GM19035 (cell line): ENCODE measurements around the gene SNCG.
"Not testable (repeated sequence)": the region's sequence is repeated elsewhere in the genome, so short reads cannot be mapped to it uniquely, and the experiment has no call there.

Source experiments
- ATAC-seq: cut with Tn5 transposase; IDR thresholded peaks from one replicate; pipeline ENCODE4 v1.9.1; 2021; ENCODE audit not compliant: unreplicated experiment

Gene SNCG

GRCh38 chr10:86974484-86974883 is 16.1 kb downstream of the SNCG start:
- ATAC-seq: no peak

GRCh38 chr10:86976362-86977056 is 18.1 kb downstream of the SNCG start:
- ATAC-seq: no peak

DNA sequence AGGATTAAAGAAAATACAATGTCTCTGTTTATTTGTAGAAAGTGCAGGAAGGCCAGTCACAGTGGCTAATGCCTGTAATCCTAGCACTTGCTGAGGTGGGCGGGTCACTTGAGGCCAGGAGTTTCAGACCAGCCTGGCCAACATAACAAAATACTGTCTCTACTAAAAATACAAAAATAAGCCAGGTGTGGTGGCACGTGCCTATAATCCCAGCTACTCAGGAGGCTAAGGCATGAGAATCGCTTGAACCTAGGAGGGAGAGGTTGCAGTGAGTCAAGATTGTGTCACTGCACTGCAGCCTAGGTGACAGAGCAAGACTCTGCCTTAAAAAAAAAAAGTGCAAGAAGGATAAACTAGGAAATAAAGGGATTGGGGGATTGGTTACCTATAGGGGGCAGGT is 20.1 kb downstream of the SNCG start:
- not testable (repeated sequence) for ATAC-seq

GRCh38 chr10:86979296-86979818 is 21.0 kb downstream of the SNCG start:
- ATAC-seq: no peak

- no peak for ATAC-seq
Observed at GRCh38 chr10:86979977-86980448, 21.6 kb downstream of the SNCG start.

DNA sequence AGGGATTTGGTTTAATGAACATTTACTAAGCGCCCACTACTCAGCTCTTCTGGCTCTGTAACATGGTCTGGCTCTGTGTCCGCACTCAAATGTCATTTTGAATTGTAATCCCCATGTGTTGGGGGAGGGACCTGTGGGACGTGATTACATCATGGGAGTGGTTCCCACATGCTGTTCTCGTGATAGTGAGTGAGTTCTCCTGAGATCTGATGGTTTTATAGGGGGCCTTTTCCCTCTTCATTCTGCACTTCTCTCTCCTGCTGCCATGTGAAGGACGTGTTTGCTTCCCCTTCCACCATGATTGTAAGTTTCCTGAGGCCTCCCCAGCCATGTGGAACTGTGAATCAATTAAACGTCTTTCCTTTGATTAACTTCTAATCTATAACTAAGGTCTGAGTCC is 22.6 kb downstream of the SNCG start:
- not testable (repeated sequence) for ATAC-seq

GRCh38 chr10:86981716-86982115 is 23.3 kb downstream of the SNCG start:
- ATAC-seq: no peak

DNA sequence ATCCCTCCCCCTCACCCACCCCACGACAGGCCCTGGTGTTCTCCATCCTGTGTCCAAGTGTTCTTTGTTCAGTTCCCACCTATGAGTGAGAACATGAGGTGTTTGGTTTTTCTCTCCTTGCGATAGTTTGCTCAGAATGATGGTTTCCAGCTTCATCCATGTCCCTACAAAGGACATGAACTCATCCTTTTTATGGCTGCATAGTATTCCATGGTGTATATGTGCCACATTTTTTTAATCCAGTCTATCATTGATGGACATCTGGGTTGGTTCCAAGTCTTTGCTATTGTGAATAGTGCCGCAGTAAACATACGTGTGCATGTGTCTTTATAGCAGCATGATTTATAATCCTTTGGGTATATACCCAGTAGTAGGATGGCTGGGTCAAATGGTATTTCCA is 26.1 kb downstream of the SNCG start:
- not testable (repeated sequence) for ATAC-seq

DNA sequence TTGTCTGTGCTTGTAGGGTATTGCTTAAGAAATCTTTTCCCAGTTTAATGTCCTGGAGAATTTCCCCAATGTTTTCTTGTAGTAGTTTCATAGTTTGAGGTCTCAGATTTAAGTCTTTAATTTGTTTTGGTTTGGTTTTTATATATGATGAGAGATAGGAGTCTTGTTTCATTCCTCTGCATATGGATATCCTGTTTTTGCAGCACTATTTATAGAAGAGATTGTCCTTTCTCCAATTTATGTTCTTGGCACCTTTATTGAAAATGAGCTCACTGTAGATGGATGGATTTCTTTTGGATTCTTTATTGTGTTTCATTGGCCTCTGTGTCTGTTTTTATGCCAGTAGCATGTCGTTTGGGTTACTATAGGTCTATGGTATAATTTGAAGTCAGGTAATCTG is 30.1 kb downstream of the SNCG start:
- ATAC-seq: no peak

DNA sequence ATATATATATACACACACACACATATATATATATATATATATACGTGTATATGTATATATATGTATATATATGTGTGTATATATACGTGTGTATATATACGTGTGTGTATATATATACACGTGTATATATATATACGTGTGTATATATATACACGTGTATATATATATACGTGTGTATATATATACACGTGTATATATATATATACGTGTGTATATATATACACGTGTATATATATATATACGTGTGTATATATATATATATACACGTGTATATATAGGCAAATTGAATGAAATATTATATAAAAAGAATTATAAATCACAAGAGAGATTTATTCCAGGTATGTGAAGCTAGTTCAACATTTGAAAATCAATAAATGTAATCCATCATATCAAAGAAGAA is 33.0 kb downstream of the SNCG start:
- not testable (repeated sequence) for ATAC-seq

DNA sequence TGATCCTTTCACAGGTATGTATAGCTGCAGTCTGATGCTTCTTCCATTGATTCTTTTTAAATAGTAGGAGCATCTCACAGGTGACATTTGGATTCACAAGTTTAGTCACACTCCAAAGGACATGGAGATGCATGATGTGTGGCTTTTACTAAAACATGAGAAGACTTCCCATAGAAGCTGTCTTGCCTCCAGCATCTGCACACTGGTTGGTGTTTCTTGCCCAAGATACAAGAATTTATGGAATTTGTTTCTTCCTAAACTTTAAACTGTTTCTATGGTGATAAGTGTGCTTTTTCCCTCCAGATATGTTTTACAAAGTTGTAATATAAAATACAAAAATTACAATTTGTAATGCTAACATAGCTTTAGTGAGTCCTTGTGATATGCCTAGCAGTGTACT is 34.1 kb downstream of the SNCG start:
- no peak for ATAC-seq

DNA sequence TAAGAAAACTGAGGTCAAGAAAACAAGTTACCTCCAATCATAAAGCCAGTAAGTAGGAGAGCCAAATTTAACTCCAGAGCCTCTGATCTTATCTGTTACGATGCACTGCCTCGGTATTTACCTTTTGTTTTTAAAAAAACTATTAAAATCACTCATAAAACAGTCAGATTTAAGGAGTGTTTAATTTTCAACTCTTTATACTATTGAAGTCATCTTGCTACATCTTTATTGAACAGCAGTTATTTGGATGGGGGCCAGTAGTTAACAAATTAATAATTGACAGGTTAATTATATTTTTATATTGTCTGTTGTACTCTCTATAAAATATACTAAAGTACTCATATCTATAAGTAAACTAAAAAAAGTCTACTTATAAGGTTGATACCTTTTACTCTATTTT is 34.5 kb downstream of the SNCG start:
- no peak for ATAC-seq

- ATAC-seq: not testable (repeated sequence)
Observed at GRCh38 chr10:86999802-87000403, 41.5 kb downstream of the SNCG start.

DNA sequence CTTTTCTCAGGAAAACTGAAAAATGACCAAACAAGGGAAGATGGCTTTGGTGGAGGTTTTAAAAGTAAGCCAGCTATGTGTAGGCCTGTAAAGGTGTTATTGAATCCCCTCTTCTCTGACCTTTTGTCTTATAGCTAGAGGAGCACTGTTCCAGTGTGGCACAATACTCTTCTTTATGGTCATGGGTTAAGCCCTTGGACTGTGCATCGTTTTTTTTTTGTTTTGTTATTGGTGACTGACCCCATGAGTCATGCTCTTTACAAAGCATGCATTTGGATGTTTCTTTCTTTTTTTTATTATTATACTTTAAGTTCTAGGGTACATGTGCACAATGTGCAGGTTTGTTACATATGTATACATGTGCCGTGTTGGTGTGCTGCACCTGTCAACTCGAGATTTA is 42.1 kb downstream of the SNCG start:
- no peak for ATAC-seq

DNA sequence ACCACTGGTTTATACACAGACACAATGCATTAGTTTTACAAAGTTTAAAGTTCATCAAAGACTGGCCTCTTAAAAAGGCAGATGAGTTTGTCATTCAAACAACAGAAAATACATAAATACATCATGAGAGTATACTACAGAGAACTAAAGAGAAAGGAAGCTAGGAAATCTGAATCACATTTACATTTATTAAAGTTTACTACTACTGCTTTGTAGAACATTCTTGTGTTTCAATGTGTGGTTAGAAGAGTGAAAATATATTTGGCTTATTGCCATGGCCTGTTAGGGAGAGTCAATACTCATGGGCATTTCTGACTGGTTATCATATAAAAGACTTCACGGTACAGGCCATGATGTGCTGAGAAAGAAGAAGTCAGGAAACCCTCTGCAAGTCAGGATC is 48.7 kb downstream of the SNCG start:
- not testable (repeated sequence) for ATAC-seq

DNA sequence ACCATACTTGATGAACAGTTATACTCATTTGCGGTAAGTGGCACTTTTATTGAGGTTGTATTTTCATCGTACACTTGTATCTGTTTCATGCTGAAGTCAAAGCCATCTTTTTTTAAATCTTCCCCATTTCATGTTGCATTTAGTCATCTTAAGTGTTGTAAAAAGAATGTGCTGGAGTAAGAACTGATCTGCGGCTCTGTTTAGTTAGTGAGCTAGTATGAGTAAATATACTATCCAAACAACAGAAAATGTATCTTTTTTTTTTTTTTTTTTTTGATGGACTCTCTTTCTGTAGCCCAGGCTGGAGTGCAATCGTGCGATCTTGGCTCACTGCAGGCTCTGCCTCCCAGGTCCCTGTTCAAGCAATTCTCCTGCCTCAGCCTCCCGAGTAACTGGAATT is 49.3 kb downstream of the SNCG start:
- not testable (repeated sequence) for ATAC-seq

DNA sequence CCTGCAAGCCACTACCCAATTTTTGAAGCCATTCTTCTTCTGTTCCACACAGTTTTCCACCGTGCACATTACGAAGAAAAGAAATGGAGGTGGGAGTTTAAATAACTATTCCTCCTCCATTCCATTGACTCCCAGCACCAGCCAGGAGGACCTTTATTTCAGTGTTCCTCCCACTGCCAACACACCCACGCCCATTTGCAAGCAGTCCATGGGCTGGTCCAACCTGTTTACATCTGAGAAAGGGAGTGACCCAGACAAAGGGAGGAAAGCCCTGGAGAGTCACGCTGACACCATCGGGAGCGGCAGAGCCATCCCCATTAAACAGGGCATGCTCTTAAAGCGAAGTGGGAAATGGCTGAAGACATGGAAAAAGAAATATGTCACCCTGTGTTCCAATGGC is 49.9 kb downstream of the SNCG start:
- ATAC-seq: not testable (repeated sequence)

DNA sequence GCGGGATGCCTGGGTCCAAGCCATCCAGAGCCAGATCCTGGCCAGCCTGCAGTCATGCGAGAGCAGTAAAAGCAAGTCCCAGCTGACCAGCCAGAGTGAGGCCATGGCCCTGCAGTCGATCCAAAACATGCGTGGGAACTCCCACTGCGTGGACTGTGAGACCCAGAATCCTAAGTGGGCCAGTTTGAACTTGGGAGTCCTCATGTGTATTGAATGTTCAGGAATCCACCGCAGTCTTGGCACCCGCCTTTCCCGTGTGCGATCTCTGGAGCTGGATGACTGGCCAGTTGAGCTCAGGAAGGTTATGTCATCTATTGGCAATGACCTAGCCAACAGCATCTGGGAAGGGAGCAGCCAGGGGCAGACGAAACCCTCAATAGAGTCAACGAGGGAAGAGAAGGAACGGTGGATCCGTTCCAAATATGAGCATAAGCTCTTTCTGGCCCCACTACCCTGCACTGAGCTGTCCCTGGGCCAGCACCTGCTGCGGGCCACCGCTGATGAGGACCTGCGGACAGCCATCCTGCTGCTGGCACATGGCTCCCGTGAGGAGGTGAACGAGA is 50.8 kb downstream of the SNCG start:
- ATAC-seq: not testable (repeated sequence)
